ENCODE data around the gene HTT.

HTT gene

GRCh38 chr4:3074078-3074845 lies at the start of gene HTT, which contains the start of gene HTT-AS:
TSS of gene HTT (plus strand) at chr4:3074681. CDS start at chr4:3074826, 145 bp downstream.
TSS of gene HTT-AS (minus strand) at chr4:3074538.
- peak within 1 kb of the TSS; percentile 87 for H3K4me2 ChIP-seq (ENCODE audit: low read depth, low read length)
- no peaks in the 10 kb centered on the region for H3K9me2 ChIP-seq (replicated peaks; ENCODE audit: insufficient read depth, low read length)
- DNase-seq: peak; percentile 94
- peaks cover 4% of the 10 kb centered on the region; the same call in 1 of the 2 replicates for H3F3A ChIP-seq (ENCODE audit: insufficient read depth, low read length)
- peak within 1 kb of the TSS; percentile 71; the same call in 1 of the 2 replicates for H3K27ac ChIP-seq (ENCODE audit: low read length)
- H3K36me3 ChIP-seq (replicated peaks; ENCODE audit: insufficient read depth, low read length): no peaks in the 10 kb centered on the region
- TF ChIP-seq EZH2 (optimal IDR thresholded peaks at IDR 0.05; ENCODE audit: low read depth, low read length) (no peak), CTCF (IDR thresholded peaks at IDR 0.05; ENCODE audit: low read length) (no peak), EZH2phosphoT487 (IDR thresholded peaks at IDR 0.05; ENCODE audit: low read length) (no peak)
- H3K9ac ChIP-seq (ENCODE audit: low read length): peak within 1 kb of the TSS; percentile 81
- no peaks in the 10 kb centered on the region for H3K9me3 ChIP-seq (replicated peaks; ENCODE audit: insufficient read depth, low read length)
- H4K20me1 ChIP-seq (ENCODE audit: insufficient read depth, low read length): peaks cover 5% of the 10 kb centered on the region; the same call in 1 of the 2 replicates
- H2AFZ ChIP-seq (ENCODE audit: low read length): peak within 1 kb of the TSS; percentile 99
- peak within 1 kb of the TSS; percentile 91 for H3K4me3 ChIP-seq (ENCODE audit: low read length)
- peaks cover 42% of the 10 kb centered on the region for H3K79me2 ChIP-seq (ENCODE audit: low read length)
- peaks cover 8% of the 10 kb centered on the region for H3K4me1 ChIP-seq (ENCODE audit: low read length)
- peaks cover 25% of the 10 kb centered on the region for H3K27me3 ChIP-seq (replicated peaks; ENCODE audit: insufficient read depth, low read length)

- Histone ChIP-seq H3K79me2 (ENCODE audit: low read length) (no peaks in the 10 kb centered on the region), H2AFZ (ENCODE audit: low read length) (no peak overlapping the region), H3F3A (ENCODE audit: insufficient read depth, low read length) (no peaks in the 10 kb centered on the region), H3K4me1 (ENCODE audit: low read length) (no peaks in the 10 kb centered on the region), H3K27me3 (replicated peaks; ENCODE audit: insufficient read depth, low read length) (no peaks in the 10 kb centered on the region), H3K9me2 (replicated peaks; ENCODE audit: insufficient read depth, low read length) (no peaks in the 10 kb centered on the region), H3K9me3 (replicated peaks; ENCODE audit: insufficient read depth, low read length) (no peaks in the 10 kb centered on the region), H3K4me3 (ENCODE audit: low read length) (no peak overlapping the region), H3K36me3 (replicated peaks; ENCODE audit: insufficient read depth, low read length) (no peaks in the 10 kb centered on the region), H3K4me2 (ENCODE audit: low read depth, low read length) (no peak overlapping the region), H3K27ac (ENCODE audit: low read length) (no peak overlapping the region), H3K9ac (ENCODE audit: low read length) (no peak overlapping the region), H4K20me1 (ENCODE audit: insufficient read depth, low read length) (no peaks in the 10 kb centered on the region)
- TF ChIP-seq EZH2phosphoT487 (IDR thresholded peaks at IDR 0.05; ENCODE audit: low read length): no peak
- no peak for TF ChIP-seq CTCF (IDR thresholded peaks at IDR 0.05; ENCODE audit: low read length)
- TF ChIP-seq EZH2 (optimal IDR thresholded peaks at IDR 0.05; ENCODE audit: low read depth, low read length): no peak
- no peak for DNase-seq
These were observed 48.6 kb upstream of the HTT start for GRCh38 chr4:3025881-3026280.

- Histone ChIP-seq H3K9me3 (replicated peaks; ENCODE audit: insufficient read depth, low read length) (no peaks in the 10 kb centered on the region), H3K36me3 (replicated peaks; ENCODE audit: insufficient read depth, low read length) (no peaks in the 10 kb centered on the region), H3K79me2 (ENCODE audit: low read length) (no peaks in the 10 kb centered on the region), H4K20me1 (ENCODE audit: insufficient read depth, low read length) (no peaks in the 10 kb centered on the region), H3K4me1 (ENCODE audit: low read length) (no peaks in the 10 kb centered on the region), H3K9me2 (replicated peaks; ENCODE audit: insufficient read depth, low read length) (no peaks in the 10 kb centered on the region), H3F3A (ENCODE audit: insufficient read depth, low read length) (no peaks in the 10 kb centered on the region), H3K4me3 (ENCODE audit: low read length) (no peak overlapping the region), H3K27me3 (replicated peaks; ENCODE audit: insufficient read depth, low read length) (no peaks in the 10 kb centered on the region), H3K9ac (ENCODE audit: low read length) (no peak overlapping the region), H3K4me2 (ENCODE audit: low read depth, low read length) (no peak overlapping the region), H2AFZ (ENCODE audit: low read length) (no peak overlapping the region), H3K27ac (ENCODE audit: low read length) (no peak overlapping the region)
- TF ChIP-seq CTCF (IDR thresholded peaks at IDR 0.05; ENCODE audit: low read length): no peak
- no peak for TF ChIP-seq EZH2phosphoT487 (IDR thresholded peaks at IDR 0.05; ENCODE audit: low read length)
- TF ChIP-seq EZH2 (optimal IDR thresholded peaks at IDR 0.05; ENCODE audit: low read depth, low read length): no peak
- no peak for DNase-seq
These were observed 47.9 kb upstream of the HTT start for GRCh38 chr4:3026540-3026939.
